ENCODE measurements around the gene SPATS2.
"Not testable (repeated sequence)": the region's sequence is repeated elsewhere in the genome, so short reads cannot be mapped to it uniquely, and the experiment has no call there.

Gene SPATS2

DNA sequence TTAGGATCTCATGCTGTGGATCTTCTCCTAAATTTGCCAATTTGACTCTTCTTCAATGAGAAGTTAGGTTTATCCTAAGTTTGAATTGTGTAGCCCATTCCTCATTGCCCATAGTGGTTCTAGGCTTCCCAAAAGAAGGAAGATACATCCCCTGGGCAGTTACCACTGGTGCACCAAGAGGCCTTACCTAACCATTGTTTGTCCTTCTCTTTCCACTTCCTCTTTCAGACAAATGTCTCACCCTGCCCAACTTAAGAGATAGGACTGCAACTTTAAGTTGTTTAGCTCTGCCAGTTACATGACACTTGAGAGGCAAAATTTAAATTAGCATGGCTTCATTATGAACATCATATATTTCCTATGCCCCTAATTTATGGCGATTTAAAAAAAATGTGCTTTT is 162.2 kb downstream of the SPATS2 start:
- CTCF ChIA-PET, result interaction anchor here (1.2 to 1.8 kb wide), 3 partner anchors 8 to 205 kb away, joined by 3 to 4 read pairs (median 3); no protein-coding TSS in a partner anchor
- no peaks in the 10 kb centered on the region for H3K9me3 ChIP-seq (ENCODE audit: control extremely low read depth in 1 of 5, control insufficient read depth in 4 of 5, insufficient read depth in 2 of 5, low read depth in 1 of 5, low read length in 4 of 5)
- peaks cover 0 to 1% (median 0%) of the 10 kb centered on the region in 5 experiments for H3K27me3 ChIP-seq (replicated peaks in 2 of 5; ENCODE audit: control insufficient read depth in 4 of 5, insufficient read depth in 5 of 5, low read length in 4 of 5)
- WGBS (ENCODE audit: insufficient coverage), result no CpG with 5 or more reads among the region's 1 CpG
- no peak overlapping the region for H3K27ac ChIP-seq (ENCODE audit: insufficient read depth in 1 of 2, low read depth in 1 of 2, low read length in 2 of 2, poor library complexity in 1 of 2, severe bottlenecking in 2 of 2)
- H3K4me3 ChIP-seq (ENCODE audit: control insufficient read depth in 1 of 7, extremely low read depth in 1 of 7, insufficient read depth in 4 of 7, low read depth in 2 of 7, low read length in 6 of 7), result no peak overlapping the region
- H3K4me1 ChIP-seq (ENCODE audit: control extremely low read depth in 1 of 4, control insufficient read depth in 4 of 4, insufficient read depth in 4 of 4, low read length in 3 of 4), result peaks cover 0 to 6% (median 3%) of the 10 kb centered on the region in 4 experiments
- POLR2A ChIA-PET, result no interaction called here
- DNase-seq, result peak in 2 of 3 donors; percentile 46 to 64
- peaks cover 9 to 28% (median 20%) of the 10 kb centered on the region in 4 experiments for H3K36me3 ChIP-seq (ENCODE audit: control insufficient read depth in 4 of 4, insufficient read depth in 4 of 4, low read length in 3 of 4)

DNA sequence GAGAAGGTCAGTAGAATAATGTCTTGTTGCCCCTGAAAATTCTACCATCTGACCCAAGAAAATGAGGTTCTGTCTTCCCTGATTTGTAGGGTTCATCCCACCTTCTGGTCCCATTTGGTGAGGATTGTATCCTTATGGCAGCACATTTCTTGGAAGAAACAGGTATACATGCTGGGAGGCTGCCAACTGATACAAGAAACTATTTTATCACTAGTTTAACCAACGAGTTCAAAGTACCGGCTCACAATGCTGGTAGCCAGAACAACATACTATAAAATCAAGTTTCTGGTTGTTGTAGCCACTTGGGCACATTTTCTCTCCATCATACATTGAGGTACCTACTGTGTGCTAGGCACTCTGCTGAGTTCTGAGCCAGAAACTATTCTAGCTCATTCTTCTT is 164.5 kb downstream of the SPATS2 start:
- 97% methylated on average over 2 of the region's 2 CpGs for WGBS (ENCODE audit: insufficient coverage)
- no peak overlapping the region for H3K4me3 ChIP-seq (ENCODE audit: control insufficient read depth in 1 of 7, extremely low read depth in 1 of 7, insufficient read depth in 4 of 7, low read depth in 2 of 7, low read length in 6 of 7)
- H3K9me3 ChIP-seq (ENCODE audit: control extremely low read depth in 1 of 5, control insufficient read depth in 4 of 5, insufficient read depth in 2 of 5, low read depth in 1 of 5, low read length in 4 of 5), result no peaks in the 10 kb centered on the region
- ChIA-PET CTCF (interaction anchor here (0.5 to 2.1 kb wide), 4 partner anchors 22 to 302 kb away, joined by 3 to 9 read pairs (median 4); no protein-coding TSS in a partner anchor), POLR2A (no interaction called here)
- no peak for DNase-seq
- no peak overlapping the region for H3K27ac ChIP-seq (ENCODE audit: insufficient read depth in 1 of 2, low read depth in 1 of 2, low read length in 2 of 2, poor library complexity in 1 of 2, severe bottlenecking in 2 of 2)
- H3K36me3 ChIP-seq (ENCODE audit: control insufficient read depth in 4 of 4, insufficient read depth in 4 of 4, low read length in 3 of 4), result peaks cover 0 to 7% (median 3%) of the 10 kb centered on the region in 4 experiments
- peaks cover under 1 to 24% (median 13%) of the 10 kb centered on the region in 5 experiments for H3K27me3 ChIP-seq (replicated peaks in 2 of 5; ENCODE audit: control insufficient read depth in 4 of 5, insufficient read depth in 5 of 5, low read length in 4 of 5)
- H3K4me1 ChIP-seq (ENCODE audit: control extremely low read depth in 1 of 4, control insufficient read depth in 4 of 4, insufficient read depth in 4 of 4, low read length in 3 of 4), result peaks cover 2 to 15% (median 8%) of the 10 kb centered on the region in 4 experiments

DNA sequence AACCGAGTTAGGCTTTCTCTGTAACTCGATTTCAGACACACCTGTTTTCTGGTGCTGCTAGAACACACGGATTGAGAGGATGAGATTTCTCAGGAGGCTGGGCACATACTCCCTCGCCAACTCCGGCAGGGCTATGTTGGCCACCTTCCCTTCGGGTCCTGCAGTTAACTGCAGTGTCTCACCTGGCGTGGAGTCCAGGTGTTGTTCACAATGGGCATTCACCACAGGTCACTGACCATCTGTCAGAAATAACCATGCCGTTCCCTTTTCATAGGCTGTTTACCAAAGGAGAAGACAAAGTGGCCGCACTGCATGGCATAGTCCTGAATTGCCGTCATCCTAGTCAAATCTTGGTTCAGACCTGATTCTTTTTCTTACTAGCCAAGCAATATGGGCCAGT is 166.1 kb downstream of the SPATS2 start:
- DNase-seq, result no peak
- Histone ChIP-seq H3K27ac (ENCODE audit: insufficient read depth in 1 of 2, low read depth in 1 of 2, low read length in 2 of 2, poor library complexity in 1 of 2, severe bottlenecking in 2 of 2) (no peak overlapping the region), H3K9me3 (ENCODE audit: control extremely low read depth in 1 of 5, control insufficient read depth in 4 of 5, insufficient read depth in 2 of 5, low read depth in 1 of 5, low read length in 4 of 5) (no peaks in the 10 kb centered on the region), H3K27me3 (replicated peaks in 2 of 5; ENCODE audit: control insufficient read depth in 4 of 5, insufficient read depth in 5 of 5, low read length in 4 of 5) (peaks cover 3 to 40% (median 22%) of the 10 kb centered on the region in 5 experiments), H3K36me3 (ENCODE audit: control insufficient read depth in 4 of 4, insufficient read depth in 4 of 4, low read length in 3 of 4) (no peaks in the 10 kb centered on the region), H3K4me1 (ENCODE audit: control extremely low read depth in 1 of 4, control insufficient read depth in 4 of 4, insufficient read depth in 4 of 4, low read length in 3 of 4) (peaks cover 10 to 27% (median 18%) of the 10 kb centered on the region in 4 experiments), H3K4me3 (ENCODE audit: control insufficient read depth in 1 of 7, extremely low read depth in 1 of 7, insufficient read depth in 4 of 7, low read depth in 2 of 7, low read length in 6 of 7) (no peak overlapping the region)
- POLR2A ChIA-PET, result no interaction called here
- WGBS (ENCODE audit: insufficient coverage), result 96% methylated on average over 8 of the region's 10 CpGs
- CTCF ChIA-PET, result interaction anchor here (1.8 to 2.1 kb wide), 3 partner anchors 19 to 191 kb away, joined by 4 to 9 read pairs (median 7); no protein-coding TSS in a partner anchor

DNA sequence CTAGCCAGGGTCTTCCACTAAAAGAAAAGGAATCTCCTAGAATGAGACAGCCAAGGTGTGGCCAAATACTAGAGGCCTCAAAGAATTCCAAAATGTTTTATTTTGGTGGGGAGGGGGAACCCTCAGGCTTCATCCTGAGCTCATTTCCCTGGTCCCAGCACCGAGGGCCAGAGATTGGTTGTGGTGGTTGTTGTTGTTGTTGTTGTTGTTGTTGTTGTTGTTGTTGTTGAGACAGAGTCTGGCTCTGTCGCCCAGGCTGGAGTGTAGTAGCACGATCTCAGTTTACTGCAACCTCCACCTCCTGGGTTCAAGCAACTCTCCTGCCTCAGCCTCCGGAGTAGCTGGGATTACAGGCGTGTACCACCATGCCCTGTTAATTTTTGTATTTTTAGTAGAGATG is 166.9 kb downstream of the SPATS2 start:
- POLR2A ChIA-PET; H3K36me3 ChIP-seq (ENCODE audit: control insufficient read depth in 4 of 4, insufficient read depth in 4 of 4, low read length in 3 of 4); H3K4me3 ChIP-seq (ENCODE audit: control insufficient read depth in 1 of 7, extremely low read depth in 1 of 7, insufficient read depth in 4 of 7, low read depth in 2 of 7, low read length in 6 of 7); H3K27ac ChIP-seq (ENCODE audit: insufficient read depth in 1 of 2, low read depth in 1 of 2, low read length in 2 of 2, poor library complexity in 1 of 2, severe bottlenecking in 2 of 2); DNase-seq; H3K9me3 ChIP-seq (ENCODE audit: control extremely low read depth in 1 of 5, control insufficient read depth in 4 of 5, insufficient read depth in 2 of 5, low read depth in 1 of 5, low read length in 4 of 5): not testable (repeated sequence)
- Histone ChIP-seq H3K4me1 (ENCODE audit: control extremely low read depth in 1 of 4, control insufficient read depth in 4 of 4, insufficient read depth in 4 of 4, low read length in 3 of 4) (peaks cover 10 to 30% (median 20%) of the 10 kb centered on the region in 4 experiments), H3K27me3 (replicated peaks in 2 of 5; ENCODE audit: control insufficient read depth in 4 of 5, insufficient read depth in 5 of 5, low read length in 4 of 5) (peaks cover 3 to 46% (median 24%) of the 10 kb centered on the region in 5 experiments)
- 86% methylated on average over 1 of the region's 5 CpGs for WGBS (ENCODE audit: insufficient coverage)
- CTCF ChIA-PET, result interaction anchor here (1.0 to 2.4 kb wide), 6 partner anchors 9 to 186 kb away, joined by 3 to 7 read pairs (median 4); no protein-coding TSS in a partner anchor

DNA sequence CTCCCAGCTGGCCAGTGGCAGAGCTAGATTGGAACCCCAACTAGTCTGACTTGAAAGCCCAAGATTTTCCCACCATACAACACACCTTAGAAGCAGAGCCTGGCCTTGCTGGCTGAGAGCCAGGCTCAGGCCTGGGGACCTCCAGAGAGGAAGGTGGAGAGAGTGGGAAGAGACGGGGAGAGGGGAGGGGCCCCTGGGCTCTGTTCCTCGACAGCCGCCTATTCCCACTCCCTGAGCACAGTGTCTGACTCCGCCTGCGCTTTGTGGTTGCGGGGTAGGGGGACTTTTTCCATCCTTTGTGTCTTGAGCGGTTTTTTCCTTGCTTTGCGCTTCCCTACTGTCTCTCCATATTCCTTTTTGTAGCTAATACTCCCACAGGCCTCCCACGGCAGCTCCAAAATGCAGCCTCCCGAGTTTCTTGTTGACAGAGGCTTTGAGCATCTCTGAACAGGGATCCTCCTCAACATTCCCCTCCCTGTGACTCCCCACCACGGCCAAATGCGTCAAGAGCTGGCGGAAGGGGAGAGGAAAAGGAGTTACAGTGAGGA is 167.5 kb downstream of the SPATS2 start:
- POLR2A ChIA-PET, result interaction anchor here (0.7 kb wide), 1 partner anchor 25 kb away, joined by 4 read pairs; no protein-coding TSS in a partner anchor

DNA sequence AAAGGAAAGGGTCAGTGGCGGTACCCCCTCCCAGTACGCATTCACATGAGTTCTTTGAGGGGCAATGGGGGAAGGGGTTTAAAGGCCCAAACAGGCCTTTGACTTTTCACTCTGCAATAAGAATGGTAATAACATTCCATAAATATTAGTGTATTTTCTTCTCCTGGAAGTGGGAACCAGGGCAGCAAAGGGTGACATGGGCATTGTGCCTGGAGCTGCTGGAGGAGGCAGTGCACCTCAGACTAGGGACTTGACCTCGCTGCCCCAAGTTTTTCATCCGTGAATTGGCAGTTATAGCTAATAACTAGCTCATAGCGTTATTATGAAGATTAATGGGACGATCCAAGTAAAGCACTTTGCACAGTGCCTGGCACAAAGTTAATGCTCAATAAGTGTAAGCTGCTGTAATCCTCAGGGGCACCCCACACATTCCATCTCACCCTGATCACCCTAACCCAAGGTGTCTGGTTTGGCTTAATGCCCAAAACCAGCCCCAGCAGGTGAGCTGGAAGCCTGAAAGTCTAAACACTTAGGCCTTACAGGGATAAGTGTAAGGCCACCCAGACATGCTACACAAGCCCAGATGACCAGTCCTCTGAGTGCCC is 168.8 kb downstream of the SPATS2 start:
- Histone ChIP-seq H3K27ac (ENCODE audit: insufficient read depth in 1 of 2, low read depth in 1 of 2, low read length in 2 of 2, poor library complexity in 1 of 2, severe bottlenecking in 2 of 2) (no peak overlapping the region), H3K4me1 (ENCODE audit: control extremely low read depth in 1 of 4, control insufficient read depth in 4 of 4, insufficient read depth in 4 of 4, low read length in 3 of 4) (peaks cover 5 to 32% (median 26%) of the 10 kb centered on the region in 4 experiments), H3K4me3 (ENCODE audit: control insufficient read depth in 1 of 7, extremely low read depth in 1 of 7, insufficient read depth in 4 of 7, low read depth in 2 of 7, low read length in 6 of 7) (peak overlapping the region in 1 of 7 experiments; percentile 33), H3K9me3 (ENCODE audit: control extremely low read depth in 1 of 5, control insufficient read depth in 4 of 5, insufficient read depth in 2 of 5, low read depth in 1 of 5, low read length in 4 of 5) (no peaks in the 10 kb centered on the region), H3K27me3 (replicated peaks in 2 of 5; ENCODE audit: control insufficient read depth in 4 of 5, insufficient read depth in 5 of 5, low read length in 4 of 5) (peaks cover 3 to 65% (median 39%) of the 10 kb centered on the region in 5 experiments), H3K36me3 (ENCODE audit: control insufficient read depth in 4 of 4, insufficient read depth in 4 of 4, low read length in 3 of 4) (no peaks in the 10 kb centered on the region)
- ChIA-PET POLR2A (no interaction called here), CTCF (interaction anchor here (0.8 to 2.4 kb wide), 5 partner anchors 11 to 204 kb away, joined by 3 to 7 read pairs (median 4); no protein-coding TSS in a partner anchor)
- DNase-seq, result no peak
- 100% methylated on average over 5 of the region's 6 CpGs for WGBS (ENCODE audit: insufficient coverage)

More for the DNA sequence above, 167.5 kb downstream of the SPATS2 start:
- peaks cover 5 to 31% (median 26%) of the 10 kb centered on the region in 4 experiments for H3K4me1 ChIP-seq (ENCODE audit: control extremely low read depth in 1 of 4, control insufficient read depth in 4 of 4, insufficient read depth in 4 of 4, low read length in 3 of 4)
- CTCF ChIA-PET, result interaction anchor here (0.9 to 2.4 kb wide), 7 partner anchors 10 to 187 kb away, joined by 3 to 7 read pairs (median 4); no protein-coding TSS in a partner anchor
- H3K36me3 ChIP-seq (ENCODE audit: control insufficient read depth in 4 of 4, insufficient read depth in 4 of 4, low read length in 3 of 4), result no peaks in the 10 kb centered on the region
- no peak overlapping the region for H3K27ac ChIP-seq (ENCODE audit: insufficient read depth in 1 of 2, low read depth in 1 of 2, low read length in 2 of 2, poor library complexity in 1 of 2, severe bottlenecking in 2 of 2)
- DNase-seq, result no peak
- H3K9me3 ChIP-seq (ENCODE audit: control extremely low read depth in 1 of 5, control insufficient read depth in 4 of 5, insufficient read depth in 2 of 5, low read depth in 1 of 5, low read length in 4 of 5), result no peaks in the 10 kb centered on the region
- WGBS (ENCODE audit: insufficient coverage), result 92% methylated on average over 5 of the region's 13 CpGs
- H3K27me3 ChIP-seq (replicated peaks in 2 of 5; ENCODE audit: control insufficient read depth in 4 of 5, insufficient read depth in 5 of 5, low read length in 4 of 5), result peaks cover 3 to 53% (median 30%) of the 10 kb centered on the region in 5 experiments
- H3K4me3 ChIP-seq (ENCODE audit: control insufficient read depth in 1 of 7, extremely low read depth in 1 of 7, insufficient read depth in 4 of 7, low read depth in 2 of 7, low read length in 6 of 7), result no peak overlapping the region

All from common myeloid progenitor, CD34-positive (primary cell).